GM12864 (cell line): Measurements from ENCODE around the gene HMX1.

Experiments used
- DNase-seq: peaks from one replicate; pipeline ENCODE4 v3.0.0-alpha.2; 2011; ENCODE audit warnings: low read depth
- H3K4me3 ChIP-seq: 2 replicates; pipeline ENCODE4 v1.5.1; 2011; ENCODE audit warnings: mild to moderate bottlenecking, low read depth, low read length, control low read depth
- CTCF ChIP-seq: IDR thresholded peaks from 2 replicates; pipeline ENCODE4 v1.5.1; 2011; ENCODE audit warnings: low read depth, mild to moderate bottlenecking, moderate library complexity, low read length, control low read depth, inconsistent platforms; ENCODE audit errors: missing control alignments

HMX1 gene

GRCh38 chr4:8870647-8871416, 807 bp downstream of the HMX1 start:
- H3K4me3 ChIP-seq, result no peak overlapping the region
- no peak for TF ChIP-seq CTCF
- no peak for DNase-seq

- H3K4me3 ChIP-seq, result no peak overlapping the region
- DNase-seq, result no peak
- no peak for TF ChIP-seq CTCF
Measured at GRCh38 chr4:8869898-8870646, 1.6 kb downstream of the HMX1 start.

GRCh38 chr4:8869002-8869897, 2.4 kb downstream of the HMX1 start:
- H3K4me3 ChIP-seq, result no peak overlapping the region
- no peak for DNase-seq
- TF ChIP-seq CTCF, result no peak

GRCh38 chr4:8868321-8869001, 3.2 kb downstream of the HMX1 start:
- H3K4me3 ChIP-seq, result no peak overlapping the region
- TF ChIP-seq CTCF, result no peak
- DNase-seq, result no peak

- no peak for DNase-seq
- H3K4me3 ChIP-seq, result no peak overlapping the region
- no peak for TF ChIP-seq CTCF
Measured at GRCh38 chr4:8867624-8868320, 3.9 kb downstream of the HMX1 start.
